HCT116 (cell line): ENCODE data around the gene KAT6B. TPM values are rescaled to one million over a fixed set of nuclear protein-coding genes. Genes with fewer than 3 reads are reported as not detected.

Experiments
- ATAC-seq: fragments of 200-7000 bp; cut with Tn5 transposase; 2 replicates; pipeline ENCODE4 v1.9.1; 2020; ENCODE audit warnings: mild to moderate bottlenecking, moderate library complexity
- BruUV-seq: library from RNA; stranded (reverse); fragments of 400-500 nt; replicated peaks from 2 replicates; lab custom pipeline; 2021; lab: Mats Ljungman, UMichigan
- CTCF ChIA-PET: fragments of 300-600 bp; sonication (Branson Sonifier 250); formaldehyde crosslinking; loops from one replicate; lab custom pipeline; 2021; ENCODE audit warnings: antibody characterized with exemption; lab: Charles Lee
- POLR2A ChIA-PET: fragments of 300-600, 350-600 bp; sonication (Branson Sonifier 250); formaldehyde crosslinking; loops from one replicate; lab custom pipeline; 2021; ENCODE audit warnings: antibody characterized with exemption; lab: Charles Lee
- RAD21 ChIA-PET, 2 experiments: fragments of 300-600 bp; sonication (Branson Sonifier 250); formaldehyde crosslinking; loops; one replicate each; lab custom pipeline; 2023; ENCODE audit warnings: low total read pairs in 2 of 2; ENCODE audit not compliant: uncharacterized antibody in 2 of 2, unreplicated experiment in 2 of 2, low non-redundant PET in 1 of 2; lab: Charles Lee
- DNase-seq: peaks from one replicate; pipeline ENCODE4 v3.0.0-alpha.2; 2010; ENCODE audit warnings: low read depth, low spot score
- H2AFZ ChIP-seq: fragments of 200-600 bp; shearing (Covaris generic), sonication (generic); 2 replicates; pipeline ENCODE4 v1.6.1; 2017; ENCODE audit warnings: low read depth, mixed run types, mixed read lengths, antibody characterized with exemption, low read length; ENCODE audit not compliant: poor library complexity, severe bottlenecking
- H3K27ac ChIP-seq: 2 replicates; pipeline ENCODE4 v1.5.1; 2012; ENCODE audit warnings: low read depth, low read length
- H3K27me3 ChIP-seq: fragments of 200-600 bp; sonication (generic); 2 replicates; pipeline ENCODE4 v1.6.1; 2016; ENCODE audit warnings: mixed run types, low read length, mixed read lengths; ENCODE audit not compliant: insufficient read depth
- H3K36me3 ChIP-seq, 2 experiments: fragments of 200-500 bp in 1 of 2; fragments of 200-600 bp in 1 of 2; sonication (Bioruptor generic) in 1 of 2; sonication (generic) in 1 of 2; 2 replicates each; pipeline versions ENCODE4 v1.5.1 to v1.6.1; 2014 to 2016; ENCODE audit warnings: low read length in 2 of 2, inconsistent platforms in 1 of 2, mixed read lengths in 1 of 2, mixed run types in 1 of 2; ENCODE audit not compliant: insufficient read depth in 2 of 2, control insufficient read depth in 1 of 2
- H3K4me1 ChIP-seq, 2 experiments: fragments of 200-600 bp in 1 of 2; sonication (generic) in 1 of 2; 2 replicates each; pipeline versions ENCODE4 v1.5.1 to v1.6.1; 2012 to 2017; ENCODE audit warnings: low read length in 2 of 2, inconsistent platforms in 1 of 2, mild to moderate bottlenecking in 1 of 2, mixed read lengths in 1 of 2, mixed run types in 1 of 2, moderate library complexity in 1 of 2; ENCODE audit not compliant: insufficient read depth in 2 of 2, control insufficient read depth in 1 of 2
- H3K4me2 ChIP-seq: fragments of 200-600 bp; sonication (generic); 2 replicates; pipeline ENCODE4 v1.6.1; 2017; ENCODE audit warnings: mixed run types, low read length, mixed read lengths
- H3K4me3 ChIP-seq, 2 experiments: fragments of 200-600 bp in 1 of 2; sonication (generic) in 1 of 2; replicated peaks in 1 of 2; 2 replicates each; pipeline ENCODE4 v1.5.1; 2011 to 2016; ENCODE audit warnings: low read length in 2 of 2, control low read depth in 1 of 2, low read depth in 1 of 2, mild to moderate bottlenecking in 1 of 2, mixed read lengths in 1 of 2, mixed run types in 1 of 2
- H3K79me2 ChIP-seq: fragments of 200-600 bp; sonication (generic); 2 replicates; pipeline ENCODE4 v1.6.1; 2017; ENCODE audit warnings: mild to moderate bottlenecking, mixed run types, low read length, moderate library complexity, mixed read lengths; ENCODE audit not compliant: insufficient read depth
- H3K9ac ChIP-seq: fragments of 200-600 bp; sonication (generic); 2 replicates; pipeline ENCODE4 v1.6.1; 2016; ENCODE audit warnings: low read length, mixed read lengths
- H3K9me2 ChIP-seq: fragments of 200-600 bp; sonication (generic), shearing (Covaris generic); 2 replicates; pipeline ENCODE4 v1.6.1; 2017; ENCODE audit warnings: mixed run types, mild to moderate bottlenecking, moderate library complexity; ENCODE audit not compliant: insufficient read depth
- H3K9me3 ChIP-seq, 2 experiments: fragments of 200-500 bp in 1 of 2; fragments of 200-600 bp in 1 of 2; sonication (Bioruptor generic) in 1 of 2; sonication (generic) in 1 of 2; 2 replicates each; pipeline ENCODE4 v1.6.1; 2014 to 2017; ENCODE audit warnings: low read length in 2 of 2, mixed read lengths in 2 of 2, inconsistent platforms in 1 of 2, low read depth in 1 of 2, mild to moderate bottlenecking in 1 of 2, mixed run types in 1 of 2, moderate library complexity in 1 of 2; ENCODE audit not compliant: control insufficient read depth in 1 of 2, insufficient read depth in 1 of 2
- H4K20me1 ChIP-seq: fragments of 200-600 bp; sonication (generic), shearing (Covaris generic); 2 replicates; pipeline ENCODE4 v1.6.1; 2017; ENCODE audit warnings: mixed run types, mild to moderate bottlenecking, moderate library complexity; ENCODE audit not compliant: insufficient read depth
- ATF3 ChIP-seq: IDR thresholded peaks from 2 replicates; pipeline ENCODE4 v1.6.1; 2012
- CBX3 ChIP-seq: IDR thresholded peaks from 2 replicates; pipeline ENCODE4 v1.6.1; 2012; ENCODE audit warnings: low read depth
- CEBPB ChIP-seq: IDR thresholded peaks from 2 replicates; pipeline ENCODE4 v1.6.1; 2012; ENCODE audit warnings: low read depth
- EGR1 ChIP-seq: IDR thresholded peaks from 2 replicates; pipeline ENCODE4 v1.6.1; 2012; ENCODE audit warnings: low read depth
- ELF1 ChIP-seq: IDR thresholded peaks from 2 replicates; pipeline ENCODE4 v1.6.1; 2012; ENCODE audit warnings: low read depth, borderline replicate concordance
- EZH2phosphoT487 ChIP-seq: fragments of 200-600 bp; IDR thresholded peaks from 2 replicates; pipeline ENCODE4 v1.6.1; 2018; ENCODE audit warnings: antibody characterized with exemption, borderline replicate concordance
- FOSL1 ChIP-seq: IDR thresholded peaks from 2 replicates; pipeline ENCODE4 v1.6.1; 2012; ENCODE audit warnings: low read depth
- POLR2AphosphoS5 ChIP-seq: IDR thresholded peaks from 2 replicates; pipeline ENCODE4 v1.6.1; 2011; ENCODE audit warnings: mild to moderate bottlenecking, low read depth, low read length, moderate library complexity
- RAD21 ChIP-seq: IDR thresholded peaks from 2 replicates; pipeline ENCODE4 v1.6.1; 2012; ENCODE audit warnings: low read depth, mild to moderate bottlenecking
- REST ChIP-seq: IDR thresholded peaks from 2 replicates; pipeline ENCODE4 v1.6.1; 2012; ENCODE audit warnings: low read depth
- SIN3A ChIP-seq: IDR thresholded peaks from 2 replicates; pipeline ENCODE4 v1.6.1; 2012; ENCODE audit warnings: low read depth
- SP1 ChIP-seq: IDR thresholded peaks from 2 replicates; pipeline ENCODE4 v1.6.1; 2012; ENCODE audit warnings: low read depth
- ZFX ChIP-seq: fragments of 450-650 bp; IDR thresholded peaks from 2 replicates; pipeline ENCODE4 v1.6.1; 2017
- ZNF274 ChIP-seq: fragments of 200-500 bp; sonication (Bioruptor generic); IDR thresholded peaks from 2 replicates; pipeline ENCODE4 v1.6.1; 2014; ENCODE audit warnings: mild to moderate bottlenecking, low read depth, low read length, inconsistent platforms
- intact Hi-C: fragments of 100-400 bp; cut with micrococcal nuclease; formaldehyde crosslinking; loops from 2 replicates; pipeline ENCODE4 v1.10.0; 2022
- total RNA-seq: library from RNA; stranded (reverse); gene quantifications from one replicate; pipeline ENCODE4 v1.2.1, GENCODE V29; 2021; ENCODE audit not compliant: unreplicated experiment
- TF ChIP-seq, protein P1 (sequence below): IDR thresholded peaks from 2 replicates; pipeline ENCODE4 v1.6.1; 2012

The KAT6B gene
- total RNA-seq, 1 experiment from 2014 or later = 17.8 TPM

- no TSS peak for BruUV-seq
- H3K36me3 ChIP-seq = no peaks in the 10 kb centered on the region
- H3K79me2 ChIP-seq = no peaks in the 10 kb centered on the region
- H3K4me3 ChIP-seq = no peak overlapping the region
- H3K9me2 ChIP-seq = no peaks in the 10 kb centered on the region
- POLR2A ChIA-PET = interaction anchor here (1.2 kb wide), 1 partner anchor 17 kb away, joined by 3 read pairs; no protein-coding TSS in a partner anchor
- no peaks in the 10 kb centered on the region for H4K20me1 ChIP-seq
- ATAC-seq = no peak
- no peak overlapping the region for H3K27ac ChIP-seq
- no peak overlapping the region for H3K9ac ChIP-seq
- intact Hi-C loops = no loop called here
- no peak overlapping the region for H2AFZ ChIP-seq
- H3K4me2 ChIP-seq = no peak overlapping the region
- TF ChIP-seq REST (no peak), CEBPB (no peak), POLR2AphosphoS5 (no peak), SP1 (no peak), ZFX (no peak), CBX3 (no peak), SIN3A (no peak), ELF1 (no peak), ZNF274 (no peak), FOSL1 (no peak), EGR1 (no peak), ATF3 (no peak), EZH2phosphoT487 (no peak), RAD21 (no peak)
- TF ChIP-seq, protein P1, sequence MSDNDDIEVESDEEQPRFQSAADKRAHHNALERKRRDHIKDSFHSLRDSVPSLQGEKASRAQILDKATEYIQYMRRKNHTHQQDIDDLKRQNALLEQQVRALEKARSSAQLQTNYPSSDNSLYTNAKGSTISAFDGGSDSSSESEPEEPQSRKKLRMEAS = no peak
- TF ChIP-seq, all 23 proteins: peak for 0
- H3K9me3 ChIP-seq = no peaks in the 10 kb centered on the region
- H3K4me1 ChIP-seq = no peaks in the 10 kb centered on the region
- CTCF ChIA-PET = no interaction called here
- RAD21 ChIA-PET = no interaction called here
- DNase-seq = no peak
- H3K27me3 ChIP-seq = no peaks in the 10 kb centered on the region
Observed at GRCh38 chr10:75002967-75003594, 176.7 kb downstream of the KAT6B start.
